ENCODE data around the gene C6orf89. TPM values are rescaled to one million over a fixed set of nuclear protein-coding genes. Genes with fewer than 3 reads are reported as not detected.

Gene C6orf89
- polyA plus RNA-seq, 1 donor from 2014 or later = 24.6 TPM

GRCh38 chr6:36888115-36888643 is 2.4 kb downstream of the C6orf89 start:
- Histone ChIP-seq H4K20me1 (ENCODE audit: insufficient read depth) (no peaks in the 10 kb centered on the region), H3K36me3 (ENCODE audit: insufficient read depth, low read length) (no peaks in the 10 kb centered on the region), H3K9me2 (ENCODE audit: insufficient read depth, low read length) (no peaks in the 10 kb centered on the region), H3K4me3 (ENCODE audit: low read length) (no peak overlapping the region), H3K27ac (ENCODE audit: low read length) (no peak overlapping the region), H3K9me3 (ENCODE audit: low read length) (no peaks in the 10 kb centered on the region), H2AFZ (ENCODE audit: low read depth, low read length) (no peak overlapping the region), H3K4me2 (ENCODE audit: low read length) (no peak overlapping the region), H3F3A (ENCODE audit: insufficient read depth, low read length, poor library complexity, severe bottlenecking) (peaks cover 3% of the 10 kb centered on the region), H3K79me2 (replicated peaks; ENCODE audit: insufficient read depth, low read length) (peaks cover 11% of the 10 kb centered on the region), H3K27me3 (ENCODE audit: insufficient read depth, low read depth, low read length) (no peaks in the 10 kb centered on the region), H3K9ac (ENCODE audit: low read length) (no peak overlapping the region)
- no peak for TF ChIP-seq POLR2AphosphoS5 (IDR thresholded peaks at IDR 0.05)
- TF ChIP-seq RAD21 (conservative IDR thresholded peaks at IDR 0.05) = no peak

DNA sequence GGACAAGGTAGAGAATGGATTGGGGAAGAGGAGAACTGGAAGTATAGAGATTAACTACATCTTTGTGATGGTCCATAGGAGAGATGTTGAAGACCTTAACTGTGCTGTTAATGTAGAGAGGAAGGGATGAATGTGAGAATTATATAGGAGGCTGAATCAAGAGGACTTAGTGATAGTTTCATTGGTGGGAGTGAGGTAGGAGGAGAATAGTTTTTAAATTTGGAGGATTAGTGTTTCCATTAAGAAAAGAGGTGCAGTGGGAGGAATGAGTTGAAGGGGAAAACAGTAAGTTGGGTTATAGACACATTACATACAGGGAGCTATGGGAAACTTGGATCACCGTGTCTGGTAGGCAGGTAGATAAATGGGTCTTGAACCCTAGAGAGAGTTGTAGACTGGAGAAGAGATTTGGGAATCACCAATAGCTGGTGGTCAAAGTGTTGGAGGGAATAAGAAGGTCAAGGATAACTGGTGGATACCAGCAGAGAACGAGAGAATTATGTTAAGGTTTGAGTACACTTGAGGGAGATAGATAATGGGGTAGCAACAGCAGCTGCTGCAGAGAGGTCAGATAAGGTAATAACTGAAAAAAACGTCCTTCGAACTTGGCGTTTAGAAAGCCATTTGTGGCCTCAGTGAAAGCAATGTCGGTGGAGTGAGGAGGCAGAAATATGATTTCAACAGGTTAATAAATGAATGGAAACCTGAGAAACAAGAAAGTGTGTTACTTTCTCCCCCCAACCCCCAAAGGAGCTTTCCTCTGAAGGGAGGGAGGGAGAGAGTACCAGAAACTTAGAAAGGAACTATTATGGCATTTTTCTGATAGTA is 3.1 kb downstream of the C6orf89 start:
- H4K20me1 ChIP-seq (ENCODE audit: insufficient read depth) = no peaks in the 10 kb centered on the region
- H3K27me3 ChIP-seq (ENCODE audit: insufficient read depth, low read depth, low read length) = no peaks in the 10 kb centered on the region
- no peaks in the 10 kb centered on the region for H3K9me2 ChIP-seq (ENCODE audit: insufficient read depth, low read length)
- no peak for TF ChIP-seq MXI1 (conservative IDR thresholded peaks at IDR 0.05; ENCODE audit: poor library complexity, severe bottlenecking)
- TF ChIP-seq EP300 (conservative IDR thresholded peaks at IDR 0.05; ENCODE audit: poor library complexity, severe bottlenecking) = no peak
- TF ChIP-seq RAD21 (conservative IDR thresholded peaks at IDR 0.05) = no peak
- no peak for TF ChIP-seq REST (IDR thresholded peaks at IDR 0.05; ENCODE audit: borderline replicate concordance)
- TF ChIP-seq POLR2AphosphoS5 (IDR thresholded peaks at IDR 0.05) = no peak
- no peak for TF ChIP-seq EZH2 (IDR thresholded peaks at IDR 0.05; ENCODE audit: borderline replicate concordance, insufficient read depth, low read length, poor library complexity, severe bottlenecking)
- TF ChIP-seq, protein P1, sequence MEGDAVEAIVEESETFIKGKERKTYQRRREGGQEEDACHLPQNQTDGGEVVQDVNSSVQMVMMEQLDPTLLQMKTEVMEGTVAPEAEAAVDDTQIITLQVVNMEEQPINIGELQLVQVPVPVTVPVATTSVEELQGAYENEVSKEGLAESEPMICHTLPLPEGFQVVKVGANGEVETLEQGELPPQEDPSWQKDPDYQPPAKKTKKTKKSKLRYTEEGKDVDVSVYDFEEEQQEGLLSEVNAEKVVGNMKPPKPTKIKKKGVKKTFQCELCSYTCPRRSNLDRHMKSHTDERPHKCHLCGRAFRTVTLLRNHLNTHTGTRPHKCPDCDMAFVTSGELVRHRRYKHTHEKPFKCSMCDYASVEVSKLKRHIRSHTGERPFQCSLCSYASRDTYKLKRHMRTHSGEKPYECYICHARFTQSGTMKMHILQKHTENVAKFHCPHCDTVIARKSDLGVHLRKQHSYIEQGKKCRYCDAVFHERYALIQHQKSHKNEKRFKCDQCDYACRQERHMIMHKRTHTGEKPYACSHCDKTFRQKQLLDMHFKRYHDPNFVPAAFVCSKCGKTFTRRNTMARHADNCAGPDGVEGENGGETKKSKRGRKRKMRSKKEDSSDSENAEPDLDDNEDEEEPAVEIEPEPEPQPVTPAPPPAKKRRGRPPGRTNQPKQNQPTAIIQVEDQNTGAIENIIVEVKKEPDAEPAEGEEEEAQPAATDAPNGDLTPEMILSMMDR (IDR thresholded peaks at IDR 0.05; ENCODE audit: poor library complexity, severe bottlenecking) = no peak
- no peak overlapping the region for H3K4me3 ChIP-seq (ENCODE audit: low read length)
- H3F3A ChIP-seq (ENCODE audit: insufficient read depth, low read length, poor library complexity, severe bottlenecking) = peaks cover 3% of the 10 kb centered on the region
- no peaks in the 10 kb centered on the region for H3K9me3 ChIP-seq (ENCODE audit: low read length)
- H3K9ac ChIP-seq (ENCODE audit: low read length) = no peak overlapping the region
- H3K79me2 ChIP-seq (replicated peaks; ENCODE audit: insufficient read depth, low read length) = peaks cover 14% of the 10 kb centered on the region
- H3K36me3 ChIP-seq (ENCODE audit: insufficient read depth, low read length) = no peaks in the 10 kb centered on the region
- no peak overlapping the region for H3K27ac ChIP-seq (ENCODE audit: low read length)
- H3K4me2 ChIP-seq (ENCODE audit: low read length) = no peak overlapping the region
- no peak overlapping the region for H2AFZ ChIP-seq (ENCODE audit: low read depth, low read length)

Measured in neural cell (in vitro differentiated cells).